GM06990 (cell line): ENCODE measurements around the gene SH3PXD2A.

ENCODE experiments used
- DNase-seq: peaks from one replicate; pipeline ENCODE4 v3.0.0-alpha.2; 2011; ENCODE audit not compliant: insufficient read length; ENCODE audit errors: extremely low read depth
- H3K27me3 ChIP-seq: replicated peaks from 2 replicates; pipeline ENCODE4 v1.6.0; 2011; ENCODE audit warnings: low read length; ENCODE audit not compliant: control insufficient read depth, insufficient read depth
- H3K36me3 ChIP-seq: 2 replicates; pipeline ENCODE4 v1.5.1; 2011; ENCODE audit warnings: low read length; ENCODE audit not compliant: control insufficient read depth, insufficient read depth
- H3K4me3 ChIP-seq: replicated peaks from 2 replicates; pipeline ENCODE4 v1.5.1; 2011; ENCODE audit warnings: low read depth, mild to moderate bottlenecking, control low read depth, low read length
- TF ChIP-seq, protein P1 (sequence below): IDR thresholded peaks from 2 replicates; pipeline ENCODE4 v1.5.1; 2011; ENCODE audit warnings: low read length, control low read depth, mild to moderate bottlenecking, inconsistent platforms; ENCODE audit not compliant: insufficient read depth, poor library complexity, severe bottlenecking

Gene SH3PXD2A

DNA sequence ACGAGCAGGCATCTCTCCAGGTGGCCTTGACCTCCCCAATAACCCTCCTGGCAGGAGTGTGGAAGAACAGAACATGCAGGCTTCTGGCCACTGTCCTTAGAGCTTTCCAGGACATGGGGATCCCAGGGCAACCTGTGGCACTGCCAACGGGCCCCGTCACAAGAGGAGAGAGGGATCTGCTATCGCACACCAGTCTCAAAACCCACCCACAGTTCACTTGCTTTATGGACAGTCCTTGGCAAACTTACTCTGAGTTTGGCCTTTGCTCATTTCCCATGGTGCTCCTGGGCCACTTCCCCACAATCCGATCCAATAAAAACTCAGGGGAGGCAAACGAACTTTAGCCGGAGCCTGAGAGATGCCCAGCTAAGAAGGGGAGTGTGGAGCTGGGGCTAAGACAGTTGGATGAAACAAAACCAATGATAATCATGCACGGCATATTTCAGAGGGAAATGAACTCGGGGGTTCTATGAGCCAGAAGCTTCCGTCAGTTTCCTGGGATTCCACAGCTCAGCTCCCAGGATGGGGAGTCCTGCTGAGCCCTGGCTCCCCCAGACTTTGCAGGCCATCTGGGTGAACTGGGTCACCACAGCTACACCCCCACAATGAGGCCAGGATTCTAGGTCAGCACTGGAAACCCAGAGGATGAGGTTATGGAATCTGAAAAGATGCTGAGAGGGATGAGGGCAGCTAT is 203.4 kb downstream of the SH3PXD2A start:
- TF ChIP-seq, protein P1, sequence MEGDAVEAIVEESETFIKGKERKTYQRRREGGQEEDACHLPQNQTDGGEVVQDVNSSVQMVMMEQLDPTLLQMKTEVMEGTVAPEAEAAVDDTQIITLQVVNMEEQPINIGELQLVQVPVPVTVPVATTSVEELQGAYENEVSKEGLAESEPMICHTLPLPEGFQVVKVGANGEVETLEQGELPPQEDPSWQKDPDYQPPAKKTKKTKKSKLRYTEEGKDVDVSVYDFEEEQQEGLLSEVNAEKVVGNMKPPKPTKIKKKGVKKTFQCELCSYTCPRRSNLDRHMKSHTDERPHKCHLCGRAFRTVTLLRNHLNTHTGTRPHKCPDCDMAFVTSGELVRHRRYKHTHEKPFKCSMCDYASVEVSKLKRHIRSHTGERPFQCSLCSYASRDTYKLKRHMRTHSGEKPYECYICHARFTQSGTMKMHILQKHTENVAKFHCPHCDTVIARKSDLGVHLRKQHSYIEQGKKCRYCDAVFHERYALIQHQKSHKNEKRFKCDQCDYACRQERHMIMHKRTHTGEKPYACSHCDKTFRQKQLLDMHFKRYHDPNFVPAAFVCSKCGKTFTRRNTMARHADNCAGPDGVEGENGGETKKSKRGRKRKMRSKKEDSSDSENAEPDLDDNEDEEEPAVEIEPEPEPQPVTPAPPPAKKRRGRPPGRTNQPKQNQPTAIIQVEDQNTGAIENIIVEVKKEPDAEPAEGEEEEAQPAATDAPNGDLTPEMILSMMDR, result no peak
- no peaks in the 10 kb centered on the region for H3K27me3 ChIP-seq
- H3K36me3 ChIP-seq, result peaks cover 14% of the 10 kb centered on the region
- DNase-seq, result no peak
- no peak overlapping the region for H3K4me3 ChIP-seq

DNA sequence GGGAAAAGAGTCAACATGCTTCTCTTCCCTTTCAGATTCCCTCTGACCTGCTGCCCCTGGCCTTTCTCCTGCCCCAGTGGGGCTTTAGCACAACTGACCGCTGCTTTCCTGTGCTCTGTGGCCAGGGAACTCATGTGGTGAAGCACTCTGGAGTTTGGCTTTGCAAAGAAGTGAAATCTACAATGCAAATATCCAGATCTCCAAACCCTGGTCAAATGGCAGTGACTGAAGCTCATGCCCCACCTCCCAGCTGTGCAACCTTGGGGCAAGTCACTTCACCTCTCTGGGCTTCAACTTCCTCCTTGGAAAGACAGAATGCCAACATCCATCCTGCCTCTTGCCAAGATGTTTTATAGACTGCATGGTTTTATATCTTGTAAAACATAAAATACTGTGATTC is 204.0 kb downstream of the SH3PXD2A start:
- DNase-seq, result no peak
- Histone ChIP-seq H3K27me3 (no peaks in the 10 kb centered on the region), H3K4me3 (no peak overlapping the region), H3K36me3 (peaks cover 14% of the 10 kb centered on the region)
- TF ChIP-seq, protein P1, result no peak

DNA sequence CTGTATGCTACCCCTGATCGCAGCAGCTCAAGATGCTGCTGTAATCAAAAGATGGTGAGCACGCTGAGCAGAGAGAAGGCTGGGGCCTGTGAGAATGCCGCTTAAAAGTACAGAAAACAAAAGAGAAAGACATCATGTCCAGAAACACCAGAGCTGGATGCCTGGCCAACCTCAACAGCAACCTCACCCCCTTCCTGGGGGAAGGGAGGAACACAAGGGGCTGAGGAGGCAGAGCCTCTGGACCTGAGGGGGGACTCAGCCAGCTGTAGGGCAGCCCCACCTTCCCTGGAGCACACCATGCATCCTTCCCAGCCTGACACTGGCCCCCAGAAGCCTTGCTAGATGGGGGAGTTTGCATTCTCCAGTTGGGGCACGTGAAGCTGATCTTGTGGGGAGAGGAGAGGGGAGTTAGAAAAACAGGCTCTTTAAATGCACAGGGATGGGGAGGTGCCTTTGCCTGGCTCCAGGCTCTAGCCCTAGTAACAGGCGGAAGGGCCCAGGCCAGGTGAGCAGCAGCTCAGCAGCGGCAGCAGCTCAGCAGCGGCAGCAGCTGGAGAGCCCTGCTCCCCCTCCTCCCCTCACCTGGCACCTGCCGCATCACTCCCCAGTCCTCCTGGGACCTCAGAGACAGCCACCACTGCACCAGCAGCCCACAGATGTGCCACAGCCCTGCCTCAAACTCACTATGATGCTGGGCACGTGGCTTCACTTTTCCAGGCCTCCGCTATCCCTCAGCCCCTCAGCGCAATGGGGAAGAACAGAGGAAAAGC is 205.5 kb downstream of the SH3PXD2A start:
- Histone ChIP-seq H3K4me3 (no peak overlapping the region), H3K27me3 (no peaks in the 10 kb centered on the region), H3K36me3 (peaks cover 14% of the 10 kb centered on the region)
- TF ChIP-seq, protein P1, result no peak
- no peak for DNase-seq

DNA sequence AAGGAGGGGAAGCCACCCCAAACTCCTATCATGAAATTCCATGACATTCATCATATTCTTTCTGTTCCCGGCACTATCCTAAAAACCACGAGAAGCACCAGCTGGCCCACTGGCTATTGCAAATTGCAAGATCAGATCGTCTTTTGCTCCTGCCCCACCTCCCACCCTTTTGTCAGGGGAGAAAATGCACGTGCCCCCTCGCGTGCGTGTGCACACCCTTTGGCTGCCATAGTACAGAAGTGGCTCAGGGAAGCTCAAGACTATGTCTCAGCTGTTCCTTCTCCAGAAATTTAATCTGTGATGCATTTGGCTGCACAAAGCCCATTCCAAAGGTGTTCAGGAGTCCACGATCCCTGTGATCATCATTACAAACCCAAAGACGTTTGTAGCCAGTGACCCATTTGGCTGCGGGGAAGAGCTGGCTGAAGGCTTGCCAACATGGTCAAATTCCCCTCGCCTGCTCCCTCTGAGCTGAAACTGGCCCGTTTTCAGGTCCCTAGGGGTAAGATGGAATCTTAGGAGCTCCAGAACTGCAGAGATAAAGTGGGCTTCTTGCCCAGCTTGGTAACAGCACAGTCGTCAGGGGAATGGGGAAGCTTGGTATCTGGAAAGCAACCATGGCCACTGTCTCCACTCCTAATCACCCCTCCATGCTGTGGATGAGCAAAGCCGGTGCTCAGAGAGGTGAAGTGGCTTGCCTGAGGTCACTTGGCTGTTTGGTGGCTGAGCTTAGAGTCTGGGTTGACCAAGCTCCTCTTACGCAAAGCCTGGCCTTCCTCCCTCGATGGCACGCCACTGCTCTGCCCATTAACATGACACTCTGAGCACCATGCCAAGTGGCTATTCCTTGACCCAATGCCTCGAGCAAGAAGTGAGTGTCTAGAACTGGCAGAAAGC is 206.5 kb downstream of the SH3PXD2A start:
- H3K4me3 ChIP-seq, result no peak overlapping the region
- DNase-seq, result no peak
- TF ChIP-seq, protein P1, result no peak
- H3K36me3 ChIP-seq, result peaks cover 14% of the 10 kb centered on the region
- no peaks in the 10 kb centered on the region for H3K27me3 ChIP-seq

DNA sequence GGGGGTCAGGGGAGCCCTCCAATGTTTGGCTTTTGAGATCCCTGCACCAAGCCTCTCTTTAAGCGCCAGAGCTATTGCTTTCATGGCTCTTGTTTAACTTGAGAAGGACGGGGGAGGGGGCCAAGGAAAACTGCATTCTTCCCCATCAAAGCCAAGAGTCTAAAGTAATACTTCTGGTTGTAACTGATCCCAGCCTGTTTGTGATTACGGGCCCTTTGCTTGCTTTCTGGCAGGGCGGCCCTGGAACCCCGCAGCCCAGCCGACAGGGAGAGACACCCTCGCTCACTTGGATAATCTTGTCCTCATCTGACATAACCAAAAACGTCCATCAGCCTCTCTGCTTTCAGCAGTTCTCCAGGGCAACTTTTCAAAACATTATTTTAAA is 207.1 kb downstream of the SH3PXD2A start:
- no peak overlapping the region for H3K4me3 ChIP-seq
- H3K27me3 ChIP-seq, result no peaks in the 10 kb centered on the region
- H3K36me3 ChIP-seq, result peaks cover 12% of the 10 kb centered on the region
- TF ChIP-seq, protein P1, result no peak
- no peak for DNase-seq
